Gastrocnemius medialis (tissue), 4 donors: ENCODE measurements around the gene MSI2. TPM values are rescaled to one million over a fixed set of nuclear protein-coding genes. Genes with fewer than 3 reads are reported as not detected.
A peak's percentile ranks its signal among the peaks of the same experiment; 100 is the strongest.

Source experiments
- ATAC-seq, 2 donors: fragments of 150-250 bp; one replicate each; pipeline ENCODE4 v1.9.1; 2016
- DNase-seq, 2 donors: peaks; one replicate each; pipeline ENCODE4 v3.0.0-alpha.2; 2019
- H3K27ac ChIP-seq, 4 donors: fragments of 200-600 bp; sonication (generic); 1 replicate in 1 of 4; 2 replicates in 3 of 4; pipeline ENCODE4 v1.5.1; 2016 to 2018; ENCODE audit warnings: mild to moderate bottlenecking in 2 of 4, moderate library complexity in 1 of 4
- H3K27me3 ChIP-seq, 3 donors: fragments of 200-600 bp; sonication (generic) in 2 of 3; 1 replicate in 1 of 3; 2 replicates in 2 of 3; pipeline versions ENCODE4 v1.5.1 to v1.6.0; 2016 to 2019; ENCODE audit warnings: mild to moderate bottlenecking in 1 of 3, moderate library complexity in 1 of 3
- H3K36me3 ChIP-seq, 2 donors: fragments of 200-600 bp; sonication (generic) in 1 of 2; one replicate each; pipeline ENCODE4 v1.5.1; 2017 to 2018
- H3K4me1 ChIP-seq, 2 donors: fragments of 200-600 bp; sonication (generic) in 1 of 2; one replicate each; pipeline ENCODE4 v1.5.1; 2016 to 2017; ENCODE audit warnings: mild to moderate bottlenecking in 2 of 2
- H3K4me3 ChIP-seq, 4 donors: fragments of 200-600 bp; sonication (generic) in 3 of 4; 1 replicate in 1 of 4; 2 replicates in 3 of 4; pipeline ENCODE4 v1.5.1; 2016 to 2019; ENCODE audit warnings: mild to moderate bottlenecking in 2 of 4
- H3K9me3 ChIP-seq, 3 donors: fragments of 200-600 bp; sonication (generic) in 2 of 3; 1 replicate in 1 of 3; 2 replicates in 2 of 3; pipeline ENCODE4 v1.5.1; 2016 to 2019
- POLR2A ChIP-seq, 2 donors: fragments of 450-650 bp; IDR thresholded peaks; one replicate each; pipeline ENCODE4 v1.6.1; 2017; ENCODE audit warnings: antibody characterized with exemption in 2 of 2, mild to moderate bottlenecking in 2 of 2, moderate library complexity in 2 of 2
- in situ Hi-C, 4 donors: fragments of 200-750 bp; cut with MboI; loops; one replicate each; pipeline versions ENCODE4 v1.15.0 to v1.8.0; 2017; ENCODE audit warnings: low sequenced_read_pairs in 4 of 4
- intact Hi-C: fragments of 100-400 bp; cut with DNase I; formaldehyde crosslinking; loops from one replicate; pipeline ENCODE4 v1.15.1; 2023; ENCODE audit warnings: low total_unique reads
- total RNA-seq, 4 donors: library from RNA; depleted of rRNA; stranded (reverse); fragments of >200 nt; gene quantifications; one replicate each; pipeline versions ENCODE4 v1.1.0 to v1.2.3, GENCODE V29; 2016
- TF ChIP-seq, protein P1 (sequence below), 5 experiments: fragments of 450-650 bp in 3 of 5; fragments of 200-600 bp in 2 of 5; sonication (generic) in 2 of 5; IDR thresholded peaks in 4 of 5; conservative IDR thresholded peaks in 1 of 5; 1 replicate in 4 of 5; 2 replicates in 1 of 5; pipeline ENCODE4 v1.5.1; 2016 to 2019; ENCODE audit warnings: antibody characterized with exemption in 5 of 5, mild to moderate bottlenecking in 3 of 5, moderate library complexity in 3 of 5

The MSI2 gene
- total RNA-seq, 4 donors from 2014 or later: 33.1 to 66.2 (median 48.5) TPM

DNA sequence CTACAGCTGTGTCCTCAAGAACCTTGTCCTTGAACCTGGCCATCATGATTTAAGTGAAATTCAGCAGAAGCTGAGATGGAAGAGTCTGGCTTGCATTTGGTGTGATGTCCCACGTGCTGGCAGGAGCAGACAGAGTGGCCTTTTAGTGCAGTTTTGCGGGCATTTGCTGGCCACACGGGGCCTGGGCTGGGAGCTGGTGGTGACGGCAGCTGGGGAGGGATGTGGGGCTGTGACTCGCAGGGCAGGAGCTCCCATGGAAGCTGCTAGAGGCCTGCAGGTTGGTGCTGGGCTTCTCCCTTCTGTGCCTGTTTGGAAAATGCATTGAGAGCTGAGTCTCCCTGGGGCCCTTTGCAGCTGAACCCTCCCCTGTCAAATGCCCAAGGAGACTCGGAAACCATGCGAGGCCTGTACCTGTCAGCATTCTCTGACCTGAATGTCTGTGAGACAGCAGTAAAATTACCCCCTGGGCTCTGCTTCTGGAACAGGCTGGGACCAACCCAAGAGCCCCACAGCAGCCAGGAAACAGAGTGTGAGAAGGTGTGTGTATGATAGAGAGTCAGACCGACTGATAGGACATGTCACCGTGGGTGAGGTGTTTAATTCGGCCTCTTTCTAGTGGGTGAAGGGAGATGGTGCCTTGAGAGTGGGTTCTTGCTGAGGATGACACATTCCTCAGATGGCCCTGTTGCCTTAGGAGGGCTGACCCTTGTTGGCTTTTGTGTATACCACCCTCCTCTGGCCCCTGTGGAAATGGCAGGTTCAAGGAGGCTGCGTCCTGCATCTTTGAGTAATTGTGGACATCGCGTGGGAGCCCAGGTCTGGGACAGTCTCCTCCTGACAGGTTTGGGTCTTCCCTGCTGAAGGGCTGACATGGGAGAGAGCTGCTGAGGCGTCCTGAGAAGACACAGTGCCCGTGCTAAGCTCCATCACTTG is 145.5 kb downstream of the MSI2 start:
- Histone ChIP-seq H3K4me3 (no peak overlapping the region), H3K4me1 (peaks cover 43 to 63% of the 10 kb centered on the region in 2 donors), H3K27me3 (no peaks in the 10 kb centered on the region), H3K36me3 (no peaks in the 10 kb centered on the region), H3K27ac (peak overlapping the region; percentile 12 to 82 (median 67)), H3K9me3 (no peaks in the 10 kb centered on the region)
- intact Hi-C loops: loop anchor here (5.0 kb wide), 2 partner anchors 145 to 160 kb away; partner anchors contain the start of gene MSI2
- peak in 1 of 2 donors; percentile 32 for ATAC-seq
- in situ Hi-C loops: no loop called here
- no peak for TF ChIP-seq POLR2A (IDR thresholded peaks at IDR 0.05)
- TF ChIP-seq, protein P1, sequence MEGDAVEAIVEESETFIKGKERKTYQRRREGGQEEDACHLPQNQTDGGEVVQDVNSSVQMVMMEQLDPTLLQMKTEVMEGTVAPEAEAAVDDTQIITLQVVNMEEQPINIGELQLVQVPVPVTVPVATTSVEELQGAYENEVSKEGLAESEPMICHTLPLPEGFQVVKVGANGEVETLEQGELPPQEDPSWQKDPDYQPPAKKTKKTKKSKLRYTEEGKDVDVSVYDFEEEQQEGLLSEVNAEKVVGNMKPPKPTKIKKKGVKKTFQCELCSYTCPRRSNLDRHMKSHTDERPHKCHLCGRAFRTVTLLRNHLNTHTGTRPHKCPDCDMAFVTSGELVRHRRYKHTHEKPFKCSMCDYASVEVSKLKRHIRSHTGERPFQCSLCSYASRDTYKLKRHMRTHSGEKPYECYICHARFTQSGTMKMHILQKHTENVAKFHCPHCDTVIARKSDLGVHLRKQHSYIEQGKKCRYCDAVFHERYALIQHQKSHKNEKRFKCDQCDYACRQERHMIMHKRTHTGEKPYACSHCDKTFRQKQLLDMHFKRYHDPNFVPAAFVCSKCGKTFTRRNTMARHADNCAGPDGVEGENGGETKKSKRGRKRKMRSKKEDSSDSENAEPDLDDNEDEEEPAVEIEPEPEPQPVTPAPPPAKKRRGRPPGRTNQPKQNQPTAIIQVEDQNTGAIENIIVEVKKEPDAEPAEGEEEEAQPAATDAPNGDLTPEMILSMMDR (IDR thresholded peaks at IDR 0.05 in 4 of 5, conservative IDR thresholded peaks at IDR 0.05 in 1 of 5): peak in 1 of 5 experiments; percentile 13
- peak in 1 of 2 donors; percentile 41 for DNase-seq

GRCh38 chr17:57402681-57403180 is 146.4 kb downstream of the MSI2 start:
- in situ Hi-C loops: no loop called here
- Histone ChIP-seq H3K27me3 (no peaks in the 10 kb centered on the region), H3K9me3 (no peaks in the 10 kb centered on the region), H3K36me3 (no peaks in the 10 kb centered on the region), H3K27ac (peak overlapping the region; percentile 16 to 82 (median 70)), H3K4me3 (no peak overlapping the region), H3K4me1 (peaks cover 50 to 63% of the 10 kb centered on the region in 2 donors)
- ATAC-seq: no peak
- DNase-seq: no peak
- intact Hi-C loops: loop anchor here (5.0 kb wide), 2 partner anchors 145 to 160 kb away; partner anchors contain the start of gene MSI2
- TF ChIP-seq POLR2A (IDR thresholded peaks at IDR 0.05): no peak
- TF ChIP-seq, protein P1 (IDR thresholded peaks at IDR 0.05 in 4 of 5, conservative IDR thresholded peaks at IDR 0.05 in 1 of 5): no peak

DNA sequence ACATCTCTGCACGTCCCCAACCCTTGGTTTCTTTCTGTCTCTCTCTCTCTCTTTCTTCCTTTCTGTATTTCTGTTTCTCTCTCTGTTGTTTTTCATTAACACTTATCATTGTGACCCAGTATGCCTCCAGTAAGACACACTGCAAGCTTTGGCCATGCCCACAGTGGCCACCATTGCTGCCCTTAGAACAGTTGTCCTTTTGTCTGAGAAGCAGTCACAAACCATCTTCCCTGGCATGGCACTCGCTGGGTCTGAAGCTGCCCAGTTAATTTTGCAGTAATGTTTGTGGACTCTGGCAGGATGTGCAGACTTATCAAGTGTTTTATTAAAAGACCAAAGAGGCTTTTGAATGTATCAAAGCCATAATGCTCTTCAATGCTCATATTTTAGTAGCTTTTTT is 146.9 kb downstream of the MSI2 start:
- DNase-seq: no peak
- Histone ChIP-seq H3K4me3 (no peak overlapping the region), H3K36me3 (no peaks in the 10 kb centered on the region), H3K4me1 (peaks cover 53 to 66% of the 10 kb centered on the region in 2 donors), H3K27ac (peak overlapping the region; percentile 16 to 82 (median 70)), H3K27me3 (no peaks in the 10 kb centered on the region), H3K9me3 (no peaks in the 10 kb centered on the region)
- in situ Hi-C loops: no loop called here
- TF ChIP-seq, protein P1 (IDR thresholded peaks at IDR 0.05 in 4 of 5, conservative IDR thresholded peaks at IDR 0.05 in 1 of 5): no peak
- TF ChIP-seq POLR2A (IDR thresholded peaks at IDR 0.05): no peak
- no peak for ATAC-seq
- intact Hi-C loops: loop anchor here (5.0 kb wide), 2 partner anchors 146 to 161 kb away; partner anchors contain the start of gene MSI2

DNA sequence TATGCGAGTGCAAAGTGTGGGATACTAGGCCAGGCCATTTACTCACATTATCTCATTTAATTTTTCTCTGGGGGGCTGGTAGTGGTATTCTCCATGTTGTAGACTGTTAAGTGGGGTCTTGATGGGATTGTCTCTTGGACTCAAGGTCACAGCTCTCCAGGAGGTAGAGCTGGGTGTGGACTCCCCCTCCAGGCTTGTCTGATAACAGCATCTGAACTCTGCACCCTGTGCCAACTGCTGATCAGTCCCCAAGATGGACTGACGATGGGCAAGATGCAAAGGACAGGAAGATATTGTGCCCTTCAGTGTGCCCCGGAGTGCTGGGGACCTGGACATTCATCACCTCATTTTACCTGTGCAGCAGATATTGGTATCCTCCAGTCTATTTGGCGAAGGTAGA is 147.8 kb downstream of the MSI2 start:
- Histone ChIP-seq H3K9me3 (no peaks in the 10 kb centered on the region), H3K27me3 (no peaks in the 10 kb centered on the region), H3K4me3 (no peak overlapping the region), H3K27ac (peak overlapping the region; percentile 76 to 85 (median 80)), H3K36me3 (no peaks in the 10 kb centered on the region), H3K4me1 (peaks cover 53 to 75% of the 10 kb centered on the region in 2 donors)
- in situ Hi-C loops: no loop called here
- DNase-seq (no peak), ATAC-seq (no peak)
- intact Hi-C loops: loop anchor here (5.0 kb wide), 2 partner anchors 147 to 162 kb away; partner anchors contain the start of gene MSI2
- TF ChIP-seq, protein P1 (IDR thresholded peaks at IDR 0.05 in 4 of 5, conservative IDR thresholded peaks at IDR 0.05 in 1 of 5): no peak
- no peak for TF ChIP-seq POLR2A (IDR thresholded peaks at IDR 0.05)
